GM19023 (cell line): Measurements from ENCODE around the gene PPP1R14B.
A peak's percentile ranks its signal among the peaks of the same experiment; 100 is the strongest.

Experiments used
- ATAC-seq: cut with Tn5 transposase; IDR thresholded peaks from one replicate; pipeline ENCODE4 v1.9.1; 2021; ENCODE audit warnings: mild to moderate bottlenecking, moderate library complexity; ENCODE audit not compliant: unreplicated experiment

The PPP1R14B gene

DNA sequence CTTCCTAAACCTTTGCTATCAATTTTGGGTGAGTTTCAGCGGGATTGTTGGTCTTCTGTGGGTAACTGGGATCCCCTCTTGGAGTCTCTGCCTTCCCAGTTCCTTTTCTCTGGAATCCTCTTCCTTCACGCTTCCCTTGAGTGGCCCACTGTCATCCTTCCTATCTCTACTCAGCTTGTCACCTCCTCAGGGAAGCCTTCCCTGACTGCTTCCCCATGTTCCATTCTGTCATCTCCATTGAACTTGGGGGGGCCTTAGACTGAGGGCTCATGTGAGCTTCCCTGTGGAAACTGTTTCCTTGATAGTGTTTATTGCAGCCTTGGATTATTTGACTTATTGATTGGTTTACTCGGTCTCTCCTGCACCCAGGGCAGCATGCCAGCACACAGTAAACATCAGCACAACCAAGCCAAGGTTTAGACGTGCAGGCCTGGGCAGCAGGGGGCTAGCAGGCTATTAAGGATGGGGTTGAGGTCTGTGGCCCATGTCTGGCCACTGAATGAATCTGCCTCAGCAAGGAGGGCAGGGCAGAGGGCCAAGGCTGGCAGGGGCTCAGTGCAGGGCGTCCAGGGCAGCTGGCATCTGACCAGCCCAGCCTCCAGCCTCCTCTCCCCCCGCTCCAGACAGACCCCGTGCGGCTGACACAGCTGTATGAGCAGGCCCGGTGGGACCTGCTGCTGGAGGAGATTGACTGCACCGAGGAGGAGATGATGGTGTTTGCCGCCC is 28.0 kb downstream of the PPP1R14B start:
- ATAC-seq = no peak

DNA sequence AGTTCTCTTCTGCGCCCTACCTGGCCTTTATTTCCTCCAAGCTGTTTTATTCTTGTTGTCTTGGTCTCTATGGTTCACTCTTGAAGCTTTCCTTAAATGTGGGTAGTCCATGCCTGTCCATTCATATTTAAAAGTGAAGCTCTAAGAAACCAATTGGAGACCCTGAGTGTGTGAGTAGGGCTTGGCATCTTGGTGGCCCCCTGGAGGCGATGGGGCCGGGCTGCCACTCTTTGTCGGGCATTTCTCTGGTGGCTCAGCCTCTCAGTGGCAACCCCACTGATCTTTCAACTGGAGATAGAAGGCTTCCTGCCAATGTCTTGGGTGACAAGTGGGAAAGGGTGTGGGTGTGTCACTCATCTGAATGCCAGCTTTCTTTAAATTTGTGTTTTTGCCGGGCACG is 29.9 kb downstream of the PPP1R14B start:
- no peak for ATAC-seq

DNA sequence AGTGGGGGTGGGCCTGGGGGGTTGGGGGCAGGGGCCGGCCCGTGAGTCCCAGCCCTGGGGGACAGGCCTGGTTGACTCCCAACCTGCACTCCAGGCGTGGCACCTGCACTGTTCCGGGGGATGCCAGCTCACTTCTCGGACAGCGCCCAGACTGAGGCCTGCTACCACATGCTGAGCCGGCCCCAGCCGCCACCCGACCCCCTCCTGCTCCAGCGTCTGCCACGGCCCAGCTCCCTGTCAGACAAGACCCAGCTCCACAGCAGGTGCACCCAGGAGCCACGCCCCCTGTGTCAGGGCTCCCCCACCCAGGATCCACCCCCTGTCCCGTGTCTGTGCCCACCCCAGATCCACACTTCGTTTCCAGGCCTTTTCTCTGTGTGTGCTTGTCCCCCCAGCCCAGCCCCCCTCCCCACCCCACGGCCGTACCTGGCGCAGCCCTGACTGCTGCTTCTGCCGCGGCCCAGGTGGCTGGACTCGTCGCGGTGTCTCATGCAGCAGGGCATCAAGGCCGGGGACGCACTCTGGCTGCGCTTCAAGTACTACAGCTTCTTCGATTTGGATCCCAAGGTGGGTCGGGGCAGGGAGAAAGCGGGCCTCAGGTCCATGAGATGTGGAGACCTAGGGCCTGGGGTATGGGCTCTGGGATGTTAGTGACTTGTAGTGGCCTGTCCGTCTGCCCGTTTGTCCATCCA is 35.4 kb downstream of the PPP1R14B start:
- no peak for ATAC-seq

DNA sequence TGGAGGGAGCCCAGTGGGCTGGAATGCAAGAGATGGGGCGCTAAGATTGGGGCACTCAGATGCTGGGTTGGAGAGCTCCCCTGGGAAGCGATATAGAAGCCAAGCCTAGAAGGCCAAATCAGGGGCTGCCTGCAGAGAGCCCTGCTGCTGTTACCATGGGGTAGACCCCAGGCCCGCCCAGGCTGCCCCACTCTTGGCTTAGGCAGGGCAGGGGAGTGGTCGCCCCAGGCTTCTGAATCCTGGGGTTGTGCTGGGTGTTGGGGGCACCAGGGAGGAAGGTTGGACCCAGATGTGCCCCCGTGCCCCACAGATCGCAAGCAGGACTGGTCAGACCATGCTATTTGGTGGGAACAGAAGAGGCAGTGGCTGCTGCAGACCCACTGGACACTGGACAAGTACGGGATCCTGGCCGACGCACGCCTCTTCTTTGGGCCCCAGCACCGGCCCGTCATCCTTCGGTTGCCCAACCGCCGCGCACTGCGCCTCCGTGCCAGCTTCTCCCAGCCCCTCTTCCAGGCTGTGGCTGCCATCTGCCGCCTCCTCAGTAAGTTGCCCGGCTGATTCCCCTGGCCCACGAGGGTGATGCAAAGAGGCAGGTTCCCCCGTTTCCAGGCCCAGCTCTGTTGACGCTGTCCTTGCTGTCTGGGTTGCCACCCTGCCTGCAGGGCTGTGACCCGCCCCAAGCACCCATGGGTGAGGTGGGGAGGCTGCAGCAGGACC is 36.3 kb downstream of the PPP1R14B start:
- ATAC-seq = no peak

DNA sequence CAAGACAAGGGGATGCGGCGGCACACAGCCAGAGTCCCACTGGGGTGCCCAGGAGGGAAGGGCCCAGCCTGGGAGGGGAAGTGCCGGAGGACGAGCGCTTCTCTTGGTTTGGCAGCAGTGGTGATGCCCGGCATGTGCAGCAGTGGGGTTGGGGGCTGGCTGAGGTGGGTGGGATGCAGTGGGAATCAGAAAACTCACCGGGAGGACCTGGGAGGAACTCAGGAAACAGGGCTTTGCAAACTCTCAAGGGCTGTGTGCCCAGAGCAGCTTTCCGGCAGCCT is 37.2 kb downstream of the PPP1R14B start:
- ATAC-seq = no peak

DNA sequence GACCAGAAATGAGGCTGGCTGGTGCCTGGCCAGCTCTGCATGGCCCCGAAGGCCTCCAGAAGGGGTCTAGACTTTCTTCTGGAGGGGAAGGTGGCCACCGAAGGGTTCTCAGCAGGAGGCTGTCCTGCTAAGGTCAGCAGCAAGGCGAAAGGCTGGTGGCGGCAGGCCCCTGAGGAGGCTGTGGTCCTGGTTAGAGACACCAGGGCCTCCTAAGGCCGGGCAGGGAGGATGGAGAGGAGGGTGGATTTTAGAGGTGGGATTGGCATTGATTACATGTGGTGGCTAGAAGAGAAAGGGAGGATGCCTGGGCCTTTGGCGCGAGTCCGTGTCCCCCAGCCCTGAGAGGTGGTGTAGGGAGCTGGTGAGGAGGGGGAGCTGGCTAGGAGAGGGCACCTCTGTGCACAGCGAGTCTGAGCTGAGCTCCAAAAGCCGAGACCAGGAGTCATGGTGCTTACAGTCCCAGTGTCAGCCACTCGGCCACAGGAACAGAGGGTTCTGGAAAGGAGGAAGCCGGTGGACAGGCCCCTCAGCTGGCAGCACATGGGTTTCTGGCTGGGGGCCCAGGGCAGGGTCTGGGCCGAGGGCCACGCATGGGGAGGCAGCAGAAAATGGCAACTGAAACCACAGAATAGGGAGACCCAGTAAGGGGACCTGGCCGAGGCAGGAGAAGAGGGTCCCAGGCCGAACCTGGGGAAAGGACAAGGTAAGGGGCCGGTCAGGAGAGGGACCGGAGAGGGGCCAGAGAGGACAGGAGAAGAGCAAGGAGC is 37.8 kb downstream of the PPP1R14B start:
- no peak for ATAC-seq

DNA sequence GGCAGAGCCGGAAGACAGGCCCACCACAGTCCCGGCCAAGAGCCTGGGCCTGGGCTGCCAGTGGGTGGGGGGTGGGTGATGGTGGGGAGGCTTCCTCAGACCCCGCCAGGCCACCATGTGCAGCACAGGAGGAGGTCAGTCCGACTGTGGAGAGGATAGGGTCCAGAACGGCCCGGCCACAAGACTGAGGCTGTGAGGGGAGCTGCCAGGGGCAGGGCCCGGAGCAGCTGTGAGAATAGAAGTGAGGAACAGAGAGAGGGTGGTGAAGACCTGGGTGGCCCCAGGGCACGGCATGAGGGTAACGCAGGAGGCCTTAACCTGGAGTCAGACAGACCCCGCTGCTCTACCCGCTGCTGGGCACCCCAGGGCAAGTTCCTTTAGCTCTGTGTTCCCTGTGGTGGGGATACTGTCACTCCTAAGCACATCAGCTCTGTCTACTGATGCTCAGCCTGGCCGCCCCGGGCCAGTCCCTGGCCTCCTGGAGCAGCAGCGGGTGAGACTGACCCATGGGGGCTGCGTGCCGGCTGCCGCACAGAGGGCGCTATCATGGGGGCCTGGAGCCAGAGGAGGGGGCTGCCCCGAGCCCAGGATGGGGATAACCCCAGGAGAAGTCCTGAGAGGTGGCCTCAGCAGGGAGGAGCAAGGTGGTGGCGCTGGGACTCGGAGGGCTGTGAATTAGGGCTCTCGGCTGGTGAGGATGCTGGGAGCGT is 38.5 kb downstream of the PPP1R14B start:
- no peak for ATAC-seq

DNA sequence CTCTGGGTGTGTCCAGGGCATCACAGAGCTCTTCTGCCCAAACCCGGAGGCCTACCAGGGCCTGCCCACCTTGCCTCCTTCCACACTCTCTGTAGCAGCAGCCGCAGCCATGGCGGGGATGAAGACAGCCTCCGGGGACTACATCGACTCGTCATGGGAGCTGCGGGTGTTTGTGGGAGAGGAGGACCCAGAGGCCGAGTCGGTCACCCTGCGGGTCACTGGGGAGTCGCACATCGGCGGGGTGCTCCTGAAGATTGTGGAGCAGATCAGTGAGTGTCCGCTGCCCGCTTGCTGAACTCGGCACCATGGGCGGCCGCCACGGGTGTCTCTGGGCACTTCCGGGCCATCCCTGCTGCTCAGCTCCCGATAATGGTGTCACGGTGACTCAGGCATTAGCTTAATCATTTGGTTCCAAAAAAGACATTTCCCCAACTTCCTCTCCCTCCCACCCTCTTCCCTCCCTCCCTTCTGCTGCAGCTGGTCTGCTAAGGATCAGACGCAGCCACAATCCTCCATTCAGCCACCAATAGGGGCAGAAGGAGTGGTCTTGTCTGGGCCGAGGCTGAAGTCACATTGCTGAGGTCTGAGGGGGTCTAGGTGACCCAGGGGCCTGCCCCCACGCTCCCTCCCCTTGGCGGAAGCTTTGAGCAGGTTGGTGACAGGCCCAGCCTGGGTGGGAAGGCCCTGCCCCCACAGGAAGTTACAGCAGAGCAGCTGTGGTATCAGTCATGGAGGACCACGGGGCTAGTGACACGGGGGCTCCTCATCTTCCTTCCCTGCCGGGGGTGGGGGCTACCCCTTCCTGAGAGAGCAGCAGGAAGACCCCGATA is 39.3 kb downstream of the PPP1R14B start:
- ATAC-seq = peak; percentile 52

DNA sequence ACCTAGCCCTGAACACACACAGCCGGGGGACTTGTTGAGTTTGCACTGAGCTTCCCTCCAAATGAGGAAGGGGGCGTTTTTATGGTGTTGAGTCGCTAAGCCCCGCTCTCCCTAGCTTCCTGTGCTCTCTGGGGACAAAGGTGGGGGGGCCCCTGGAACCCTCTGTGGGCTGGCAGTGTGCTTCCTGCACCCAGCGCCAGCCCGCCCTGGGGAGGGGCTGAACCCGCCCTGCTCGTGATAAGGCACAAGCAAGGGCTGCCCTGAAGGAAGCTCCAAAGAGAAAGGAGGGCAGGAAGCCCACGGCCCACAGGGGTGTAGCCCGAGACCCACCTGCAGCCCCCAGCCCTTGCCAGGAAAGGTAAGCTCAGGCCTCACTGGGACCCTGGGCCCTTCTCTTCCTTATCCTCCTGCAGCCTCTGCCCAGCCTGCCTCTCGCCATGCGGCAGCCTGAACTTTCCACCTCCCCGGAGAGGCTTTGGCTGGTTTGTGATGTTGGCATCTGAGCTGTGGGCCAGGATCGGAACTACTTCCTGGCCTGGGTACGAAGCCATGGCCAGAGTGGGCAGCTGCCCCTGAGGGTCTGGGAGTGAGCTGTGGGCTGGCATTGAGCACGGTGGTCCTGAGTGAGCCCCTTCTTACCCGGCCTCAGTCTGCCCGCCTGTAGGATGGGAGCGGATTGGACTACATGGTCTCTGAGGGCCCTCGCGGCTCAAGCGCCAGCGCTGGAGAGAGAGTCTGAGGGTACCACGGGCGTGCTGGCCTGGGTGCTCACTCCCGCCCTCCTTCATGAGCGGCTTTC is 40.1 kb downstream of the PPP1R14B start, which contains the start of gene FERMT3:
TSS of gene FERMT3 (plus strand) at position 265 of the 799 bp plus-strand sequence. CDS start 644 bp downstream, outside the sequence.
- peak; percentile 27 for ATAC-seq

DNA sequence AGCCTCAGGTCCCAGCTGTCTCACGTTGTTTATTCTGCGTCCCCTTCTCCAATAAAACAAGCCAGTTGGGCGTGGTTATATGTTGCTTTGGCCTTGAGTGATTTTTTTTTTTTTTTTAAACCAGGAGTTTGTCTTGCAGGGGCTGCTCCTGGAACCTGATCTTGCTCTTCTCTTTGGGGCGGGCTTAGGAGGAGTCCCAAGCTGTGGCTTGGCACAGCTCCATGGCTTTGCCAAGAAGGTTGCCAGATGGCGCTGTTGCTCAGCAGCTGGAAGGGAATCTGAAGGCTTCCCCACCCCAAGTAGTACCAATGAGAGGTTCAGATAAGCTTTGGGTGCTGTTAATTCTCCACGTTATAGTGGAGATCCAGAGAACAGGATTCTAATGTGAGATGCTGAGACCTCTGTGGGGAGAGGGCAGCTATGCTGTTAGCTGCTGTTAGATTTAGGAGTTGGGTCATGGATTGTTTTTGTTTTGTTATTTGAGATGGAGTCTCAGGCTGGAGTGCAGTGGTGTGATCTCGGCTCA is 42.2 kb downstream of the PPP1R14B start:
- ATAC-seq = no peak

DNA sequence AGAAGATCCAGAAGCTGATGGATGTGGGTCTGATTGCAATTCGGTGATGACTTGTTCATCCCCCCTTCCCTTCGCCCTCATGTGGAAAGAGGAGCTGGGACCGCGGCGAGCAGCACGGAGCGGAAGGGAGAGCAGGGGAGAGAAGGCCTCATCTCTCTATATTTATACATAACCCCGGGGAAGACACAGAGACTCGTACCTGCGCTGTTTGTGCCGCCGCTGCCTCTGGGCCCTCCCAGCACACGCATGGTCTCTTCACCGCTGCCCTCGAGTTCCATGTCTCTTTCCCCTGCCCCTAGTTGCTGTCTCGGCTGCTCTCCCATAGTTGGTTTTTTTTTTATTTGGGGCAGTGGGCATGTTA is 42.7 kb downstream of the PPP1R14B start:
- ATAC-seq = no peak

DNA sequence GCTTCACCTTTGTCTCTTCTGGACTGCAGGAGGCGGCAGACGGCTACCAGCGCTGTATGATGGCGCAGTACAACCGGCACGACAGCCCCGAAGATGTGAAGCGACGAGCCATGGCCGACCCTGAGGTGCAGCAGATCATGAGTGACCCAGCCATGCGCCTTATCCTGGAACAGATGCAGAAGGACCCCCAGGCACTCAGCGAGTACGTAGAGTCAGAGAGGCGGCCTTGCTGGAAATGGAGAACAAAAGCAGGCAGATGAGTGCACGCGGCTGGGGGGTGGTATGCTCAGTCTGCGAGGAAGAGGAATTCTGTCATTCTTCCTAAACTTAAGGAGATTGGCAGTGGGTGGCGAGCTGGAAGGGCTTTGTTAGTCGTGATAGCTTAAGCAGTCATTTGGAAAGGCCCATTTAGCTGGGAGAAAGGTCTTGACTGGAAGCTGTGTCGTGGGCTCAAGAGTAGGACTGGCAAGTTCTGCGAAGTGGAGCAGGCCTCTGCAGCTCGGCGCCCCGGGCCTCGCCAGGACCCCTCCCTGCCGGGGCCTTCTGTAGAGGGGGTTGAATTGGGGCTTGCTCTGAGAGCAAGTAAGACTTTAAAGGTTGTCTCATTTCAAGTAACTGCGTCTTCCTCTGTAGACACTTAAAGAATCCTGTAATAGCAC is 43.2 kb downstream of the PPP1R14B start:
- ATAC-seq = no peak

DNA sequence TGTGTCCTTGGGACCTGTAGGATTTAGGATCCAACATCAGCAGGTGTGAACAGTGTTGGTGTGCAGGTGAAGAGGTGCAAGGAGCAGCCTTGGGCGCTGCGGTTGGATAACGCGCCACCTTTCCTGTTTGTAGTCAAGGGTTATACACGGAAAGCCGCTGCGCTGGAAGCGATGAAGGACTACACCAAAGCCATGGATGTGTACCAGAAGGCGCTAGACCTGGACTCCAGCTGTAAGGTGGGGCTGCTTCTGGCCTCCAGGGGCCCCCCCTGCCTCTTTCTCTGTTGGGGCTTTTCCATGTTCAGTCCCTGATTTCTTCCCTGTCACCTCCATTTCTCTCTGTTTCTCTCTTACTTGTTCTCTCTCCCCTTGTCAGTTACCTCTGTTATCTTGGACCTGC is 43.8 kb downstream of the PPP1R14B start:
- no peak for ATAC-seq

DNA sequence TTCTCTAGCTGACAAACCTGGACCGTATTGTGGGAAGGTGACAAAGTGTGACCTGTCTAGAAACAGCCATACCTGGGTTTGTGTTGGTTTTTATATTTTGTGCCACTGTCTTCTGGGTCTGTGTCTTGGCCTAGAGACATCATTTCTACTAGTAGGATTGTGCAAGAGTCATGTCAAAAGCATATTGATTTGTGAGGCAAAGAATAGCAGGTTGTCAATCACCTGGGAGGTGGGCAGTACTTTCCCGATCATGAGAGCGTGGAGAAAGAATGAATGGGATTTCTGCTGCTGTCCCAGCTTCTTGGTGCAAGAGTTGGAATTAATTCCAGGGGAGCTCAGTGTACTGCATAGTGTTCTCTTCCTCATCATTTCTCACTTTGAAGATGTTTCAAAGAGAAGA is 45.2 kb downstream of the PPP1R14B start:
- no peak for ATAC-seq

DNA sequence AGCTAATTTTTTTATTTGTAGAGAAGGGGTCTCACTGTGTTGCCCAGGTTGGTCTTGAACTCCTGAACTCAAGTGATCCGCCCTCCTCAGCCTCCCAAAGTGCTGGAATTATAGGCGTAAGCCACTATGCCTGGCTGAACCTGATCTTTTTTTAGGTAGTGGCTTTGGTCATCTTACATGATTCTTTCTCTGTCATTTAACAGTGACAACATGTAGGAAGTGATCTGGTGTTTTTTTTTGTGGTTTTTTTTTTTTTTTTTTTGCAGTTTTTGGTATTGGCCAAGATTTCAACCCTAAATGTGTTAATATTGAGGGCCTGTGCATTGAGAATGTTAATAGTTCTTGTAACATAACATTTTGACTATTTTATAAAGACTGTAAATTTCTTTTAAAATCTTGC is 48.2 kb downstream of the PPP1R14B start:
- ATAC-seq = no peak

DNA sequence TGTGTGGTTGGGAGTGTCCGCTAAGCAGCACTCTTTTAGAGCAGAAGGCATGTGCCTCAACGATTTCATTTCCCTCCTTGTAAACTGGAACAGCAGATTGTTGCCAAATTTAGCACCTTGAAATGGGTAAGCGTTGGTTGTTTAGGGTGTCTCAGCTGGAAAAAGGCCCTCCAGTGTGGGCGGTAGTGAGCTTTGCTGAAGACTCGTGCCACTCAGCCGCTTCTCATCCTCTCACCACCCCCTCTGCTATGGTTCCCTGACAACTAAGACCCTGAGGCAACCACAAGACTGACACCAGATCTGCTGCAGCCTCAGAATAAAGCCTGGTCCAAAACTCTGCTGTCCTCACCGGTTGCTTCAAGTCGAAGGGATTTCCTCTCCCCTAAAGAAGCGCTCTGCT is 50.1 kb downstream of the PPP1R14B start:
- no peak for ATAC-seq
